PC-3 (cell line): ENCODE measurements around the gene OLFM2. TPM values are rescaled to one million over a fixed set of nuclear protein-coding genes. Genes with fewer than 3 reads are reported as not detected.

Experiments used
- ATAC-seq: fragments of 200-7000 bp; cut with Tn5 transposase; 2 replicates; pipeline ENCODE4 v1.9.1; 2020; ENCODE audit warnings: mild to moderate bottlenecking, moderate library complexity
- BruUV-seq: library from RNA; stranded (reverse); fragments of 400-500 nt; replicated peaks from 2 replicates; lab custom pipeline; 2021; lab: Mats Ljungman, UMichigan
- CTCF ChIA-PET: fragments of 300-600 bp; sonication (Branson Sonifier 250); formaldehyde crosslinking; loops from one replicate; lab custom pipeline; 2022; ENCODE audit warnings: antibody characterized with exemption; lab: Charles Lee
- POLR2A ChIA-PET: fragments of 300-600 bp; sonication (Branson Sonifier 250); formaldehyde crosslinking; loops from one replicate; lab custom pipeline; 2022; ENCODE audit warnings: antibody characterized with exemption; ENCODE audit not compliant: unreplicated experiment; lab: Charles Lee
- DNase-seq: peaks from one replicate; pipeline ENCODE4 v3.0.0-alpha.2; 2015
- H2AFZ ChIP-seq: fragments of 300-600 bp; sonication (generic); 2 replicates; pipeline ENCODE4 v1.6.0; 2016; ENCODE audit warnings: antibody characterized with exemption, low read length
- H3F3A ChIP-seq: fragments of 300-600 bp; sonication (generic); one replicate; pipeline ENCODE4 v1.6.0; 2017; ENCODE audit warnings: antibody characterized with exemption, low read length, control low read depth, mild to moderate bottlenecking; ENCODE audit not compliant: unreplicated experiment
- H3K27ac ChIP-seq: fragments of 300-600 bp; sonication (generic); 2 replicates; pipeline ENCODE4 v1.5.1; 2016; ENCODE audit warnings: mild to moderate bottlenecking, low read length
- H3K27me3 ChIP-seq: fragments of 300-600 bp; sonication (generic); 2 replicates; pipeline ENCODE4 v1.6.1; 2016; ENCODE audit warnings: low read length, mixed read lengths
- H3K36me3 ChIP-seq: fragments of 300-600 bp; sonication (generic); 2 replicates; pipeline ENCODE4 v1.6.1; 2016; ENCODE audit warnings: low read depth, mixed run types, low read length, mixed read lengths
- H3K4me1 ChIP-seq: fragments of 300-600 bp; sonication (generic); 2 replicates; pipeline ENCODE4 v1.5.1; 2016; ENCODE audit warnings: low read length; ENCODE audit not compliant: insufficient read depth
- H3K4me2 ChIP-seq: fragments of 300-600 bp; sonication (generic); 2 replicates; pipeline ENCODE4 v1.6.0; 2016; ENCODE audit warnings: low read length
- H3K4me3 ChIP-seq: fragments of 300-600 bp; sonication (generic); 2 replicates; pipeline ENCODE4 v1.5.1; 2016; ENCODE audit warnings: mild to moderate bottlenecking, low read length, mixed read lengths
- H3K79me2 ChIP-seq: fragments of 300-600 bp; sonication (generic); 2 replicates; pipeline ENCODE4 v1.6.1; 2017; ENCODE audit warnings: low read length, mixed read lengths
- H3K9ac ChIP-seq: fragments of 300-600 bp; sonication (generic); 2 replicates; pipeline ENCODE4 v1.6.0; 2016; ENCODE audit warnings: mild to moderate bottlenecking, low read length
- H3K9me2 ChIP-seq: fragments of 300-600 bp; sonication (generic); replicated peaks from 2 replicates; pipeline ENCODE4 v1.6.1; 2016; ENCODE audit warnings: mixed run types, low read length, mixed read lengths
- H3K9me3 ChIP-seq: fragments of 300-600 bp; sonication (generic); 2 replicates; pipeline ENCODE4 v1.6.1; 2016; ENCODE audit warnings: low read length, mixed read lengths
- H4K20me1 ChIP-seq: fragments of 300-600 bp; sonication (generic); 2 replicates; pipeline ENCODE4 v1.6.1; 2016; ENCODE audit warnings: low read length, mixed read lengths
- EZH2 ChIP-seq: fragments of 300-600 bp; sonication (generic); IDR thresholded peaks from one replicate; pipeline ENCODE4 v1.6.1; 2017; ENCODE audit warnings: antibody characterized with exemption, mild to moderate bottlenecking, low read length; ENCODE audit not compliant: unreplicated experiment
- EZH2phosphoT487 ChIP-seq: fragments of 300-600 bp; sonication (generic); IDR thresholded peaks from 2 replicates; pipeline ENCODE4 v1.6.1; 2018; ENCODE audit warnings: mild to moderate bottlenecking, antibody characterized with exemption, low read length, borderline replicate concordance
- intact Hi-C: fragments of 100-400 bp; cut with micrococcal nuclease; formaldehyde crosslinking; loops from 2 replicates; pipeline ENCODE4 v1.9.0; 2023
- total RNA-seq: library from RNA; depleted of rRNA; stranded (reverse); fragments of >200 nt; gene quantifications from 2 replicates; pipeline ENCODE4 v1.2.3, GENCODE V29; 2014
- TF ChIP-seq, protein P1 (sequence below): fragments of 300-600 bp; sonication (generic); conservative IDR thresholded peaks from 2 replicates; pipeline ENCODE4 v1.5.1; 2017; ENCODE audit warnings: antibody characterized with exemption, low read depth, mild to moderate bottlenecking, low read length

OLFM2 gene
- total RNA-seq, 1 experiment from 2014 or later = 1.6 TPM

DNA sequence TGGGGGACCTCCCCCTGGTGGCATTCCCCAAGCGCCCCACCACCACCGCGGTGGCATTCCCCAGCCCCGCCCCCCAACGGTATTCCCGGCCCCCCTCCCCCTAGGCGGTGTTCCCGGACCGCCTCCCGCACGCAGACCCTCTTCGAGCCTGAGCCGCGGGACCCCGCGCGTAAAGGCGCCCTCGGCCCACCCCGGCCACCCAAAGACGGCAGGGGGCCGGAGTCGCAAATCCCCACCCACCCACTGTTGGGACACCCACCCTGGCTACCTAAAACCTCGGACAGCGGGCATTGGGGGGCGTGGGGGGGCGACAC lies 22.4 kb downstream of the OLFM2 start:
- DNase-seq (peak; percentile 1), ATAC-seq (no peak)
- BruUV-seq = no TSS peak
- ChIA-PET CTCF (no interaction called here), POLR2A (no interaction called here)
- intact Hi-C loops = loop anchor here (1.0 kb wide), 1 partner anchor 66 kb away; no protein-coding TSS in a partner anchor
- TF ChIP-seq, protein P1, sequence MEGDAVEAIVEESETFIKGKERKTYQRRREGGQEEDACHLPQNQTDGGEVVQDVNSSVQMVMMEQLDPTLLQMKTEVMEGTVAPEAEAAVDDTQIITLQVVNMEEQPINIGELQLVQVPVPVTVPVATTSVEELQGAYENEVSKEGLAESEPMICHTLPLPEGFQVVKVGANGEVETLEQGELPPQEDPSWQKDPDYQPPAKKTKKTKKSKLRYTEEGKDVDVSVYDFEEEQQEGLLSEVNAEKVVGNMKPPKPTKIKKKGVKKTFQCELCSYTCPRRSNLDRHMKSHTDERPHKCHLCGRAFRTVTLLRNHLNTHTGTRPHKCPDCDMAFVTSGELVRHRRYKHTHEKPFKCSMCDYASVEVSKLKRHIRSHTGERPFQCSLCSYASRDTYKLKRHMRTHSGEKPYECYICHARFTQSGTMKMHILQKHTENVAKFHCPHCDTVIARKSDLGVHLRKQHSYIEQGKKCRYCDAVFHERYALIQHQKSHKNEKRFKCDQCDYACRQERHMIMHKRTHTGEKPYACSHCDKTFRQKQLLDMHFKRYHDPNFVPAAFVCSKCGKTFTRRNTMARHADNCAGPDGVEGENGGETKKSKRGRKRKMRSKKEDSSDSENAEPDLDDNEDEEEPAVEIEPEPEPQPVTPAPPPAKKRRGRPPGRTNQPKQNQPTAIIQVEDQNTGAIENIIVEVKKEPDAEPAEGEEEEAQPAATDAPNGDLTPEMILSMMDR = no peak
- H3K4me1 ChIP-seq = peaks cover 9% of the 10 kb centered on the region
- no peak overlapping the region for H3K27ac ChIP-seq
- no peaks in the 10 kb centered on the region for H3K27me3 ChIP-seq
- peak overlapping the region; percentile 99 for H3K4me2 ChIP-seq
- no peaks in the 10 kb centered on the region for H3K9me3 ChIP-seq
- no peaks in the 10 kb centered on the region for H3K79me2 ChIP-seq
- no peaks in the 10 kb centered on the region for H3K36me3 ChIP-seq
- H4K20me1 ChIP-seq = no peaks in the 10 kb centered on the region
- peak overlapping the region; percentile 95 for H2AFZ ChIP-seq
- H3K9ac ChIP-seq = peak overlapping the region; percentile 51
- H3K4me3 ChIP-seq = peak overlapping the region; percentile 70
- H3K9me2 ChIP-seq = no peaks in the 10 kb centered on the region
- no peaks in the 10 kb centered on the region for H3F3A ChIP-seq

DNA sequence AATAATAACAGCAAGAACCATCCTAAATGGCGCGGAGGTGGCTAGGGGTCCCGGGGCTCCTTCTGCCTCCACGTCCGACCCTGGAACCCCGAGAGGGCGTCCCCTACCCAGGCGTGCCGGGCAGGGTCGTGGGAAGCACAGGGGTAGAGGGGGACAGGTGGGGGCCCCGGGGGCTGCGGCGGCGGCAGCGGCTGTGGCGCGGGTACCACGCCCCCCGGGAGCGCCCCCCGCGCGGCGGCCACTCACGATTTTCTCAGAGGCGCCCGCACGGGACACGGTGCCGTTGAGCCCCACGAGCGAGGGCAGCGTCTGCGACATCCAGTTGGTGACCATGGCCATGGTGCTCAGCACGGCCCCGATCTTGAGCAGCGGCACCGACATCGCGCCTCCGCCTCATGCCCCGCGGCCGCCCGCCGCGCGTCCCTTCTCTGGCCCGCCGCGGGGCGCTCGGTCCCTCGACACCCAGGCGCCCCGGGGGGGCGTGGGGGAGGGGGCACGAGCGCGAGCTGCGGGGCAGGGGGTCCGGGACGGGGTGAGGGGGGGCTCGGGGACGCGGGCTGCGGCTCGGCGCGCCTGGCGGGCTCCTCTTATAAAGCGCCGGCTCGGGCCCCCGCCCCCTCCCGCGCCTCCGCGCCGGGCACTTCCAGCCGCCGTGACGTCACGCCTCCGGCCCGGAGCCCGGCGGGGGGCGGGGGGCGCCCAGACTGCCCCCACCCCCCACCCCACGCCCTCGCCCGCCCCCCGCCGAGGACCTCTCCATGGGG lies 22.9 kb downstream of the OLFM2 start:
- Histone ChIP-seq H3K9me3 (no peaks in the 10 kb centered on the region), H3F3A (no peaks in the 10 kb centered on the region), H3K4me1 (peaks cover 9% of the 10 kb centered on the region), H3K36me3 (no peaks in the 10 kb centered on the region), H3K4me3 (peak overlapping the region; percentile 24; the same call in 1 of the 2 replicates), H3K4me2 (peak overlapping the region; percentile 57), H3K27ac (no peak overlapping the region), H3K79me2 (no peaks in the 10 kb centered on the region), H3K9me2 (no peaks in the 10 kb centered on the region), H3K9ac (no peak overlapping the region), H3K27me3 (no peaks in the 10 kb centered on the region), H2AFZ (no peak overlapping the region), H4K20me1 (no peaks in the 10 kb centered on the region)
- ATAC-seq (no peak), DNase-seq (no peak)
- TF ChIP-seq EZH2phosphoT487 = no peak
- TF ChIP-seq, protein P1 = no peak
- TF ChIP-seq EZH2 = no peak
- CTCF ChIA-PET = no interaction called here
- BruUV-seq = no TSS peak
- intact Hi-C loops = no loop called here
- POLR2A ChIA-PET = no interaction called here

DNA sequence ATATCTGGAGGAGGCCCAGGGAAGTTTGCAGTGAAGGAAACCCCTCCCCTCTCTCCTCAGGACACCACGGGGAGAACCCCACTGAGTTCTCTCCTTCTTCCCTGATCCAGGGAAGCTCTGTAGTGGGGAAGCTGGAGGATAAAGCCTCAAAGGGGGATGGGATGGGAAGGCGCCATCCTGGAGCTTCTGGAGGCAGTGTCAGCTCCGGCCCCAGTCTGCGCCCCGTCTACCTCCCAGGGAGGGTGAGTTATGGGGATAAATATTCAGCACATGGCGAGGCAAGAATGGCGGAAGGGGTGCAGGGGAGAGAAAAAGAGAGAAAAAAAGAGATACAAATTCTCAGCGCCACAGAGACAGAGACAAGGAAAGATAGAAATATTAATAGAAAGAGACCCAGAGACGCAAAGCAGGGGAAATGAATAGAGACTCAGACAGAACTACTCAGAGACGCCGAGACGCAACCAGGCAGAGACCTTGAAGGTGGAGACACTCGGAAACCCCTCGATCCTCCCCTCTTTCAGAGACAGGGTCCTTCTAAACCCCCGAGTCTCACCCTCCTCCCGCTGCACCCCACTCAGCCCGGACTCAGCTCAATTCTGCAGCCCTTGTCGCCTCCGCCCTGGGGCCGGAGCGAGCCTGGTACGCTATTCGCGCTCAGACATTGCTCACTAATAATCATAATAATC lies 23.6 kb downstream of the OLFM2 start:
- ChIA-PET POLR2A (no interaction called here), CTCF (interaction anchor here (0.6 kb wide), 2 partner anchors 626 to 809 kb away, joined by 14 to 19 read pairs; no protein-coding TSS in a partner anchor)
- intact Hi-C loops = no loop called here
- Histone ChIP-seq H3K27ac (no peak overlapping the region), H3K9me2 (no peaks in the 10 kb centered on the region), H3K4me2 (no peak overlapping the region), H4K20me1 (no peaks in the 10 kb centered on the region), H3K4me3 (no peak overlapping the region), H2AFZ (no peak overlapping the region), H3K4me1 (peaks cover 9% of the 10 kb centered on the region), H3K27me3 (no peaks in the 10 kb centered on the region), H3K9me3 (no peaks in the 10 kb centered on the region), H3K36me3 (no peaks in the 10 kb centered on the region), H3K79me2 (no peaks in the 10 kb centered on the region), H3F3A (no peaks in the 10 kb centered on the region), H3K9ac (no peak overlapping the region)
- ATAC-seq = no peak
- BruUV-seq = no TSS peak
- no peak for DNase-seq
- TF ChIP-seq EZH2phosphoT487 (no peak), EZH2 (no peak)
- TF ChIP-seq, protein P1 = no peak
